NT2/D1 (cell line): ENCODE measurements around the gene ACSF3.

Experiments
- SUZ12 ChIP-seq: IDR thresholded peaks from 2 replicates; pipeline ENCODE4 v1.6.1; 2011; ENCODE audit not compliant: insufficient read length, insufficient read depth; ENCODE audit errors: extremely low read depth
- ZNF274 ChIP-seq: IDR thresholded peaks from 2 replicates; pipeline ENCODE4 v1.6.1; 2011; ENCODE audit warnings: mild to moderate bottlenecking, low read depth, low read length

DNA sequence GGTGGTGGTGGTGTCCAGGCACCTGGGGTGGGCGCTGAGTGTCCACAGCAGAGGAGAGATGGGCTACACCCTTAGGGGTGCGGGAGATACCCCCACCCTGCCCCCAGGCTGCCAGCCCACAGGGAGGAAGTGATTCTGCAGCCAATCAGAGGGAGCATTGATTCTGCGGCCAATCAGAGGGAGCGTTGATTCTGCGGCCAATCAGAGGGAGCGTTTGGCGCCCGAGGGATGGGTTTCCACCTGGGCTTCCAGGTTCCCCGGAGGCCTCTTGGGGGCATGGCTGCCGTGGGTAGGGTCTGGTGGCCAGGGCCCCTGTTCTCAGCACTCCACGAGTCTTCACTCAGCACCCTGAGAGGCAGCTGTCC, 28.2 kb upstream of the ACSF3 start:
- TF ChIP-seq ZNF274 (no peak), SUZ12 (no peak)
